GM21423 (cell line): ENCODE data around the gene GLRA3.
A peak's percentile ranks its signal among the peaks of the same experiment; 100 is the strongest.
"Not testable (repeated sequence)": the region's sequence is repeated elsewhere in the genome, so short reads cannot be mapped to it uniquely, and the experiment has no call there.

Experiments
- ATAC-seq: cut with Tn5 transposase; IDR thresholded peaks from one replicate; pipeline ENCODE4 v1.9.1; 2021; ENCODE audit warnings: mild to moderate bottlenecking, moderate library complexity; ENCODE audit not compliant: unreplicated experiment

Gene GLRA3

DNA sequence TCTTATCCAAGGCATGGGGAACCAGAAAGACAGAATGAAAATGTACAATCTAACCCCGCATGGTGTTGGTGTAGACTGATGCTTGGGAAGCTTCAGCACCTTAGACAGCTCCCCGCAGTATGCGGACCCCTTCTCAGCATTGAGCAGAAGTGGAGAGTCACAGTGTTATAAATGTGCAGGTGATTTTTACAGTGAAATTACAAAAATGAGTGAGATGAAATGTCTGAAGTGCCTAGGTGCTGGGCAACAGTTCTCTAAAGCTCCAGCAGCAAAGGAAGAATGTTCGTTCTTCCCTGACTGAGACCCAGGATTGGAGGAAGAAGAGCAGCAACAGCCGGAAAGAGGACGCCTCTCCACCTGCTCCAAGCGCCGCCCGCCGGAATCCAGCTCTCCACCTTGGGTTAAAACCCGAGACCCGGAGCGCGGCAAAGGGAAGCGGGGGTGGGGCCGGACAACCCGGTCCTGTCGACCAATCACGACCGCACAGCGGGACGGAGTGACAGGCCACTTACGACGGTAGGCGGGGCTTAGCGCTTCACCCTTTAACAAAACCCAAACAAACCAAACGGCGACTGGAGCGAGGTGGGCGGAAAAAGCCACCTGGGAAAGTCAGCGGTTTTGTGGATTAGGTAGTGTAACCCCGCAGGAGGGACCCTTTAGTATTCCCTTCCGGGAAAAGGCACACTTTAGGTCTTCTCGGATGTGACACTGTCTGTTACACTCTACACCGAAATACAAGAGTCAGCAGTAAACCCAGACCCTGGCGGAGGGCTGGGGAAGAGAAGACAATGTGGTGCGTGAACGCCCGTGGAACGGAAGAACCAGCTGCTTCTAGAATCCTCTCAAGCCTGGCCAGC lies at the start of gene GLRA3:
GLRA3 (minus strand) TSS at position 403 of the 857 bp plus-strand sequence. CDS start 436 bp downstream, outside the sequence.
- no peak for ATAC-seq

DNA sequence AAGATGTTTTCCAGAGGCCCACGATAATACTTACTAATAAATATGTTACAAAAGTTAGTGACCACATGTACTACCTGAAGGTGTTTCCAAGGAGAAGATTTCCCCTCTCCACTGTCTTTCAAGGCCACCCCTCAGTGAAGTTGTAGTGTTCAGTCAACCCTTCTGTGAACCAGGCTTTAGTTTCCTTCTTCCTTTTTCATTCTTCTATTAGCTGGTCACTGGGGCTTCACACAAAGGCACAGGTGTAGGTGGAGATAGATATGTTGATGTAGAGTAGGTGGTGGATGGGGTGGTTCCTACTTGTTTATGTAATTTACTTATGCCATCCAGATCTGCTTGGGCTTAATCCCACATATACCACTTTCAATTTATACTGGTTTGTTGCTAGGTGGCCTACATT lies 45.9 kb upstream of the GLRA3 start:
- ATAC-seq, result no peak

DNA sequence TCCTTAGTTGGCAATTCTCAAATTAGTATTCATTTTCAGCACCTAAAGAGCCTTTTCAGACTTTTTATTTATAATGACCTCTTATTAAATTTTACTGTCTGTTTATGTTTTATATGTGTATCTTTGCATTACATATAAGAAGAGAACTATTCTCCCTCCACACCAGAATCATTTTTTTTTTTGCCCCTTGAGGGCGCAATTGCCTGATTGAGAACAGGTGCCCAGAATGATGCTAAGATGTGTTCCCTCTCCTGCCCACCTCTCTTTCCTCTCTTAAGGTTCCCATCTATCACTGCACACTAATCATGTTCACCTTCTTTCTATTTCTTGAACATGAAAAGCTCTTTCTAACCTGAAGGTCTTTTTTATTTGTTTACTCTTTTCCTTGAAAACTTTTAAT lies 44.9 kb upstream of the GLRA3 start:
- ATAC-seq, result peak; percentile 48

DNA sequence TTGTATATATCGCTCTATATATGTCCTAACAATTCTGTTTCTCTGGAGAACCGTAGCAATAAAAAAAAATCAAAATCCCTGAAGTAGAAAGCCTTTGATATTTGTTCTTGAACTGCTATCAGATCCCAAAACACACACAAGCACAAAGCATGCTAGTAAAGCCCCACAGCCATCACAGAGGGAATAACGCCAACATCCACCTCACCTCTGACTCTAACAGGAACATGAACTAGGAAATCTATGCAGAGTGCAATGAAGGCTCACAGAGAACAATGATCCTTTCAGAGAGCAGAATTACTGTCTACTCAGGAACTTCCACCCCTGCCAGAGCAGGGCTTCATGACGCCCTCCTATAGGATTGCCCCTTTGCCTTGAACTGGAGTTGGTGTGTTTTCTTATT lies 44.1 kb upstream of the GLRA3 start:
- not testable (repeated sequence) for ATAC-seq

DNA sequence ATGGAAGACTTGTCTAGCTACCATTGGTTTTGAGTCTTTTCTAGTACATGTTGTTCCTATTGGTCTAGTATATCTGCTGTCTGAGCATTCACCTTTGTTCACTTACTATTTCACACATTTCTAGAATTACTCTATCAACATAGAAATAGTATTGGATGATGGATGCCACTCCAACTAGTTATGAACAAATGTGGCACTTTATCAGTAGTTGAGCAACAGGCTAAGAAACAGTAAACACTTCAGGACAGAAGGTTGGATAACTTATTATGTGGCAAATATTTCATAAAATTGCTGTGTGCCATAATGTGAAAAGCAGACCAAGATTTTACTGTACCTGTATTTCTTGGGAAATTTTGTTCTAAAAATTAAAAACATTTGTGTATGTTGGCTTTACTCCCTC lies 42.4 kb upstream of the GLRA3 start:
- no peak for ATAC-seq

DNA sequence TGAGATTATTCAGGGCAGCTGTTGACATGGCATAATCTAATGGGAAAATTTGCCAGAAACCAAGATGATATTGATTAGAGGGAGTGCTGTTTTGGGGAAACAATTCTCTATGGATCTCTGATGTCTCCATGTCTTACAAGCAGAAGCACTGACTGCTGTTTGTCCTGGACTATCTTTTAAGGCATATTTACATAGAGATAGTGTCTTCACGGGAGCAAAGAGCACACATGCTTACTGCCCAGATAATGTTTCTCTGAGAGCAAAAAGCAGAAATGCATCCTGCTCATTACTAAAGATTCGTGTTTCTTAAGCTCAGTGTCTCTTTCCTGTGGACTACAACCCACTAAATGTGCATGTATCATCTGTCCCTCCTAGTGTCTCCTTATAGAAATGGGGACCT lies 41.3 kb upstream of the GLRA3 start:
- ATAC-seq, result no peak

DNA sequence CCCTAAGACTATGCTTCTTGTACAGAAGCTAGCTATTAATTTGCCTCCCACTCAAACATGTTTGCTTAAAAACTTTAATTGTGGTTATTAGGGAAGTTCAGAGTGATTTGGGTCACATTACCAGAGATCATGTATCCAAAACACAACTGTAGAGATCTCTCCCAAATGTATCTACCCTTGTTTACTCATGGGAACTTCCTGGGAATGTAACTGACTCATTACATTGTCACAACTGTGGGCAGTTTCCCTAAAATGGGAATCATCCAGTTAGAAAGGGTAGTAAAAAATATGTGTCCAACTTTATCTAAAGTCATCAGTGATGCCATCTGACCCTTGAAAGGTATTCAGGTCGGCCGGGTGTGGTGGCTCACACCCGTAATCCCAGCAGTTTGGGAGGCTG lies 40.3 kb upstream of the GLRA3 start:
- no peak for ATAC-seq

DNA sequence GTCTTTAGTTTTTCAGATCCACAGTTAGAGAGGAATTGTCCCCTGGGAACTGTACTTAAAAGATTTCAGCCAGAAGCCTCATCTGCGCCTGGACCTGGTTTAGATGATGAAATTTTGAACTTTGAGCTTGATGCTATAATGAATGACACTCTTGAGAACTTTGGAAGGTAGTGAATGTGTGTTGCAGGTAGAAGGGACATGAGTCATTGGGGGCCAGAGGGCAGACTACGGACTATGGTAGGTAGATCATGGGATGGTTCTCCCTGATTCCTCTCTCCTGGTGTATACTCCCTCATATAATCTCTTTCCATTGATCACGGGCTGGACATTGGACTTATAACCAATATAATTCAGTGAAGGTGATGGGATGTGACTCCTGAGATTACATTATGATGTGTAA lies 38.9 kb upstream of the GLRA3 start:
- ATAC-seq, result no peak

DNA sequence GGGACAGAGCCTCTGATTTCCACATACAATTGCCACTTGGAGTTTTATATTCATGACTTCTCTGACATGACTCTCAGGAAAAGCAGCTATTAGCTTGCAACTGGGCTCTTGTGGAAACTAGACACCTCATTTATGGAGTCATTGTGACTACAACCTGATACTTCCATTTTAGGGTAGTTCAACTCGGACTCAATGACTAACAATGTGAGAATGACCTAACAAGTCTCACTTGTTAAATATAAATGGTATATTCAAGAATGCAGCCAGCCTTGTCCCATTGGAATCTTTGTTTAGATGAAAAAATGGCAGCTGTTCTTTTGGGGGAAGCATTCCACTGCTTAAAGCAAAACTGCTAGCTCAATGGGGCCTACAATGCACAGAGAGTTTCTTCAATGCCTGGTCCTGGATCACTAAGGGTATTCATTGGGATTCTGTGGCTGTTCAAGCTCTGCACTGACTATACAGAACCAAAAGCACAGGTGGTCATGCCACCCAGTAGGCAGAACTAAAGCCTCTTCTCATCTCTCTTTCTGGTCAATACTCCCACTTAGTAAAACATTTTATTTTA lies 36.5 kb upstream of the GLRA3 start:
- ATAC-seq, result no peak

DNA sequence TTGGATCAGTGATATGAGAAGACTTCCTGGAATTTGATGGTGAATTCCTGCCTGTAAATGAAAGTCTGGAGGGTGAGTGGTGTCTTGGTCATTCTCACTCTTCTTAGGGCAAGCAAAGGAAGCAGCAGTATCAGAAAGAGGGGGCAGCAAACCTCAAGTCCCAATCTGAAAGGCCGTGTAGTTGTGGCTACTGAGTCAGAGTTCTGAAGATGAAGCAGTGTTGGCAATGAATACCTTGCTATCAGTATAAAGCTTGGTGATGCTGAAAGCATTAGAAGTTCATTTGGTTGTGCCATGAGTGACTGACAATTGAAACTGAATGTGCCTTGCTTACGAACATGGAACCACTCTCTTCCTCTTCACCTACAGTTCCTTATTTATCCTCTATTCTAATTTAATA lies 35.0 kb upstream of the GLRA3 start:
- ATAC-seq, result no peak

DNA sequence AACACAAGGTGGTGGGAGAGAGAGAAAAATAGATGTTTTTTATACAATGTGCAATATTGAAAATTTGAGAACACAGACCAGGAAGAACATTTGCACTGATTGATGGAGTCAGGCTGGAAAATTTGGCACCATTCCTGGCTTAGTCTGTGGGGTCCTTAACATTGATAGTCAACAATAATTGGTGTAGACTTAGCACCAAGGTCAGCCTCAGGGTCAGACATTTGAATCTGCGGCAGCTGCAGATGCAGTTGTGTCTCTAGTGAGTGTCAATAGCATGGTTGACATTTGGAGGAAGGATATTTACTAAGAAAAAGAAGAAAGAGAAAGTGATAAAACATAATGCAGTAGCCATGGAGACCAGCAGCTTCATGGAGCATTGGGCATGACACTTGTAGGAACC lies 31.5 kb upstream of the GLRA3 start:
- no peak for ATAC-seq

DNA sequence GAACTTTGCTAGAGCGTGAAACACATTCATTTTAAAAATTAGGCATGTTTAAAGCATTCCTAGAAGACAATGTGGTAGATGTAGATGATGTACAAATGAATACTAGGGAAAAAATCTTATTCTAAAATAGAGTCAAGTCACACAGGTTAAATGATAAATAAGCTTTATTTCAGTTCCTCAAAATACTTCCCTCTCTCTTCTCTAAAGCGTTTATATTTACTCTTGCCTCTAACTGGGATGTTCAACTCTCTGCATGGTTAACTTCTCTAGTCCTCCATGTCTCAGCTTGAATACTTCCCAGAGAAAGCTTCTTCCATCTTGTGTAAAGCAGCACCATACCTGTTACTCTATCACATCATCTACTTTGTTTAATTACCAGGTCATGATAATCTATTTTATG lies 30.9 kb upstream of the GLRA3 start:
- ATAC-seq, result no peak

DNA sequence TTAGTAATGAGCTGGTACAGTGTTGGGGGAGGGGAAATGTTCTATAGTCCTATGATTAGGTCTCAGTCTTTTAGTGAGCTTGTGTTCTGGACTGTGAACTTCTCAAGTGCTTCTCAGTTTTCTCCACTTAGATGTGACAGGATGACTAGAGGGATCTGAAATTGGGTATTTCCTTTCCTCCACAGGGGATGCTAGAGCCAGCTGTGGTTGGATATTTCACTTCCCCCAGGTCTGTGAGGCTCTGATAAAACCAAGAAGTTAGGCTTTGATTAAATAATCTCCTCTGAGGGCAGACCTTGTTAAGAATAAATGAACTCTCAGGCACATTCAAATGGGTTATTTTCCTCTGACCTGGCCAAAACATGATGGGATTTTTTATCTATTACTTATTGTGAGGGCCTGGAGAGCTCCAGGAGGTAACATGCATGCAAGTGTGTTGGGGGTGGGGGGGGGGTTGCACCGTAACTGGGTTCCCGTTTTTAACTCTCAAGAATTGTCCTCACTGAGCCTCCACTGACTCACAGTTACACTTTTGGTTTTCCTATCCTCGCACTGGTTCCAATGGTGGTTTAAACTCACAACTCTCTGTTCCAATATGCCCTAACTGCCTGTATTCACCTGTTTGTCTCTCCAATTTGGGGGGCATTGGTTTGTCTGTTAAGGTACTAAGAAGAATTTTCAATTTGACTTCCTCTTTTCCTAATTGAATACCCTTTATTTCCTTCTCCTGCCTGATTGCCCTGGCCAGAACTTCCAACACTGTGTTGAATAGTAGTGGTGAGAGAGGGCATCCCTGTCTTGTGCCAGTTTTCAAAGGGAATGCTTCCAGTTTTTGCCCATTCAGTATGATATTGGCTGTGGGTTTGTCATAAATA lies 28.1 kb upstream of the GLRA3 start:
- no peak for ATAC-seq

DNA sequence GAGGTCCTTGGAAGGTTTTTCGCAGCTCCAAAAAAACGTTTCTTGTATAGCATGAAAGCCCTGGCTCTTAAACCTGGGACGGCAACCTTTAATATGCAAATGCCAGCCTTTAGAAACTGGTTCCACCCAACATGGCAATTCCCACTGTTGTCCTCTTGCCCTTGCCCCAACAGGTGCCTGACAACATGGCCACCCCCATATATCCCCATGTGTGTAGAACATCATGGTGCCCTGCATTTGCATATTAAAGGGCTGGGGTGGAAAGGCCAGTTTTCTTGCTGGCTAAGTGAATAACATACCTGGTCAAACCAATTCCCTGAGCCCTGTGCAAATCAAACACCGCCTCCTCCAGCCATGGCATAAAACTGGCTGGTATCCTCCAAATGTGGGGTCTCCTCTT lies 26.0 kb upstream of the GLRA3 start:
- no peak for ATAC-seq

DNA sequence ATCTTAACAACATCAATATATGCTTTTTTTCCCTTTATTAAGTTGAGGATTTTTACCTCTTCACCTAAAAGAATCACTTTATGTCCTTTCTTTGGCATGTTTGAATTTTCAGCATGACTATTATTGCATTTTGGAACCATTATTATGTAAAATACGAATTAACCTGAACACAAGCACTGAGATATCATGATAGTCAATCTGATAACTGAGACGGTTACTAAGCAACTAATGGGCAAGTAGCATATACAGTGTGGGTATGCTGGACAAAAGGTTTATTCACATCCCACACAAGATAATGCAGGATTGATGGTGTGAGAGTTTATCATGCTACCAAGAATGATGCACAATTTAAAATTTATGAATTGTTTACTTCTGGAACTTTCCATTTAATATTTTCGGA lies 24.6 kb upstream of the GLRA3 start:
- no peak for ATAC-seq

DNA sequence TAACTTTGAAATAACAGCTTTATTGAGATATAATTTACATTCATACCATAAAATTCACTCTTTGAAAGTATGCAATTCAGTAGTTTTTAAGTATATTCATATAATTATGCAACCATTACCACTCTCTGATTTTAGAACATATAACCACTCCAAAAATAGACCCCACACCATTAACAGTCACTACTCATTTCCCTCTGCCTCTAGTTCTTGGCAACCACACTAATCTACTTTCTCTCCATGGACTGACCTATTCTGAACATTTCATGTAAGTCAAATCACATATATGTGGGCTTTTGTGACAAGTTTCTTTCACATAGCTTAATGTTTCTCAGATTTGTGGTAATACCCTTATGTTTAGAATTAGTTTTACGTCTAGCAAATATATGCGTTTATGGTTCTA lies 19.5 kb upstream of the GLRA3 start:
- no peak for ATAC-seq

DNA sequence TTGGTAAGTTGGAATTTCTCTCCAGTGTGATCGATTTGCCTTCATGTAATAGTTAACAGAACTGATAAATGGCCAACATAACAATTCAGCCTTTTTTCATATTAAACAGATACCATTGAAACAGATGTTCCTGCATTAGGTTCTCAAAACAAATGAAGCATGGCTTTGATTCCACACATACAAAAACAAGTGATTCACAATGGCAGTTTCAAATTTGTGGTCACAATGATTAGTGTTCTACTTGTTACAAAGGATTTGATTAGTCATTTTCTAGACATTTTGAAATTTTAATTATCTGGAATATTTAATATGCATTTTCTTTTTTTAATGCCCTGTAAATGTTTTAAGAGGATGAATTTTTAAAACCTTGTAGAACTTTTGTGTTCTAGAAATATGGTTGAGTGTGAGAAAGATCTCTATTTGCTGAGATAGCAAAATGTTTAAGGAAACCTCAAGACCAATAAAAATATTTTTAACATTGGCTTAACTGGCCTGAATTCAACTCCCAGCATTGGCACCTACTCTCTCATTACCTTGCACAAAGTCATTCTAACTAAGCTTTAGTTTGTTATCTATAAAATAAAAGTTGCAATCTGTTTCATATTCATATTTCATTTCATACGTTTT lies 18.9 kb upstream of the GLRA3 start:
- no peak for ATAC-seq

DNA sequence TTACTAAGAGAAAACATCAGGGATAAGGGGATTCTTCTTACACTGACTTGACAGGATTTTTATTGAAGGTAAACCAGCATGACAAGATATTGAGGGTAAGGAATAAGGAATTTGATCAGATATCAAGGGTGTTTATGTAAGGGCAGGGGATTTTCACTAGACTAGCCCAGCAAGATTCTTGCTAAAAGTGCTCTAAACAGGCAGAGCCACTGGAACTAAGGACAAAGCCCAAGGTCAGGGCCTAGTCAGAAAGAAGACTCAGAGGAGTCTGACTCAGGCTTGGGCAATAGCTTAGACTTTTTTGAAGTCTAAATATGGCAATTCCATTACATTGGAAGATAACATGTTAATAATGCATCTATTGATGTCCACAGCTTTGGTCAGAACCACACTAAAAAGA lies 6.5 kb upstream of the GLRA3 start:
- no peak for ATAC-seq

DNA sequence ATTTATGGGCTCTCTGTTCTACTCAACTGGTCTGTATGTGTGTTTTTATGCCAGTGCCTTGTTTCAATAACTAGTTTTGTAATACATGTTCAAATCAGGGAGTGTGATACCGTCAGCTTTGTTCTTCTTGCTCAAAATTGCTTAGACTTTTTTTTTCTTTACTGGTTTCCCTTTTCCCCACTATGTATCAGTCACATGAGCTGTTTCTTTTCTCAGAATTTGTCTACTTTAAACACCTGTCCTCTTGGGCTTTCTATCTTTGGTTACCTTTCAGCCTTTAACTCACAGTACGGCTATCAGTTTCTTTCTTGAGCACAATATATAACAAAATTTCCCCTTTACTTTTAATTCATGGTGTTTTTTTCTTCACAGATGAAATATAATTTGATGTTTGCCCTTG lies 5.4 kb upstream of the GLRA3 start:
- no peak for ATAC-seq

DNA sequence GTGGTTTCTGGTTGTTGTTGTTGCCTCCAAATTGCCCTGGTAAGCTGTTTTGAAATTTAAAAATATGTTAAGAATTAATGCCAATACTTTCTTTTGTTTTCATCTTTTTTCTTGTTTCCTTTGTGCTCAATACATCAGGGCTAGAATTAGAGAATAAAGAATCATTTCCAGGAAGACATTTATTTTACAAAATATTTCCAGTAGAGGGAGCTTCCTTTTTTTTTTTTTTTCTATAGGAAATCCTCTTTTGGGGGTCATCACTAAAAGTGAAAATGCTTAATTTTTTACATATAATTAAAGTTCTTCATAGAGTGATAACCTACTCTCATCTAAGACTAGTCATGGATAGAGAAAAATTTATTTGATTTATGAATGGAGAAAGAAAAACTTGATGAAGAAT lies 2.4 kb downstream of the GLRA3 start:
- ATAC-seq, result no peak

DNA sequence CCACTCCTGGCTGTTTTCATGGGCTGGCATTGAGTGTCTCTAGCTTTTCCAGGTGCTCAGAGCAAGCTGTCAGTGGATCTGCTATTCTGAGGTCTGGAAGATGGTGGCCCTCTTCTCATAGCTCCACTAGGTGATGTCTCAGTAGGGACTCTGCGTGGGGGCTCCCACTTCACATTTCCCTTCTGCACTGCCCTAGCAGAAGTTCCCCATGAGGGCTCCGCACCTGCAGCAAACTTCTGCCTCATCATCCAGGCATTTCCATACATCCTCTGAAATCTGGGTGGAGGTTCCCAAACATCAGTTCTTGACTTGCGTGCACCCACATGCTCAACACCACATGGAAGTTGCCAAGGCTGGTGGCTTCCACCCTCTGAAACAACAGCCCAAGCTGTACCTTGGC lies 13.8 kb downstream of the GLRA3 start:
- no peak for ATAC-seq
